ENCODE measurements around the gene BTBD9. TPM values are rescaled to one million over a fixed set of nuclear protein-coding genes. Genes with fewer than 3 reads are reported as not detected.

BTBD9 gene
- total RNA-seq, 1 experiment from 2014 or later = 8.9 TPM

DNA sequence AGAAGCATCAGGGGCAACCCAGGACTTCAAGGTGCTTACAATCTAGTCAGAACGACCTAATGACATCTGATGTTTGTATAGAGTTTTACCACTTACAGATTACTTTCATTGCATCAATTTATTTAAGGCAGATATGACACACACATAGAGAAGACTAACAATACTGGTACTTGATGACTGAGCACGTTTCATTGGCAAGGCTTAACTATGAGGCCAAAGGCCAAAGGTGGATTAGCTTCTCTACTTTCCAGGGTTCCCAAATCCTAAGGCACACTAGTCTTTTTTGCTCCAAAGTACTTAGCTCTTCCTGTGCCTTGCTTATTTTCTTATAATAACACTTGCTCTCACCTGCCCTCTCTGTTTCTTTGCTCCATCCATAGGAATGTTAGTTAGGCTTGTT, 414.0 kb downstream of the BTBD9 start:
- no peaks in the 10 kb centered on the region for H3K9me3 Mint-ChIP-seq

More for the DNA sequence above, 414.0 kb downstream of the BTBD9 start:
- Histone ChIP-seq H2BK5ac (ENCODE audit: insufficient read length, low read length) (no peak overlapping the region), H2BK12ac (ENCODE audit: insufficient read length, low read depth, low read length) (no peak overlapping the region), H3K27me3 (ENCODE audit: insufficient read depth, low read length) (no peaks in the 10 kb centered on the region), H3K9ac (ENCODE audit: extremely low read depth, insufficient read length, low read length) (no peak overlapping the region), H3K79me2 (ENCODE audit: insufficient read depth, low read length) (no peaks in the 10 kb centered on the region), H4K5ac (ENCODE audit: insufficient read length, low read depth, low read length) (no peak overlapping the region), H3K23me2 (ENCODE audit: insufficient read length, low read depth, low read length, poor library complexity, severe bottlenecking) (no peaks in the 10 kb centered on the region), H3K56ac (ENCODE audit: insufficient read length, low read depth, low read length) (no peak overlapping the region), H3K18ac (ENCODE audit: insufficient read length, low read depth, low read length) (no peak overlapping the region), H2BK20ac (ENCODE audit: low read depth, low read length, poor library complexity, severe bottlenecking) (no peak overlapping the region), H3K4me2 (ENCODE audit: insufficient read depth, insufficient read length, low read length) (no peak overlapping the region), H2BK15ac (ENCODE audit: low read depth, low read length) (no peak overlapping the region), H3K79me1 (ENCODE audit: insufficient read depth, low read depth, low read length, poor library complexity, severe bottlenecking) (no peaks in the 10 kb centered on the region), H2BK120ac (ENCODE audit: low read depth, low read length, poor library complexity, severe bottlenecking) (no peak overlapping the region), H4K20me1 (ENCODE audit: control insufficient read depth, insufficient read depth, insufficient read length) (no peaks in the 10 kb centered on the region), H4K8ac (replicated peaks; ENCODE audit: insufficient read length, low read depth, low read length) (no peak overlapping the region), H2AFZ (ENCODE audit: low read length) (no peak overlapping the region), H3K27ac (ENCODE audit: insufficient read length, low read depth, low read length) (no peak overlapping the region), H3K14ac (ENCODE audit: insufficient read depth, low read length) (no peak overlapping the region), H3T11ph (ENCODE audit: low read length) (no peak overlapping the region), H2AK5ac (ENCODE audit: insufficient read length, low read length) (no peak overlapping the region), H3K4me1 (ENCODE audit: insufficient read depth, low read length) (no peaks in the 10 kb centered on the region), H3K4ac (ENCODE audit: low read depth, low read length) (no peak overlapping the region), H3K9me3 (ENCODE audit: control insufficient read depth, low read depth, low read length) (no peaks in the 10 kb centered on the region), H4K91ac (ENCODE audit: insufficient read length, low read depth, low read length) (no peak overlapping the region), H3K23ac (ENCODE audit: insufficient read length, low read depth, low read length) (no peak overlapping the region)
- Mint-ChIP-seq H3K4me1 (peaks cover 3 to 12% of the 10 kb centered on the region in 2 experiments), H3K27me3 (ENCODE audit: low read depth) (no peaks in the 10 kb centered on the region), H3K4me3 (no peak overlapping the region), H3K36me3 (ENCODE audit: insufficient read depth in 1 of 3, low read depth in 3 of 3) (no peaks in the 10 kb centered on the region), H3K27ac (no peak overlapping the region)
- TF ChIP-seq, protein P1, sequence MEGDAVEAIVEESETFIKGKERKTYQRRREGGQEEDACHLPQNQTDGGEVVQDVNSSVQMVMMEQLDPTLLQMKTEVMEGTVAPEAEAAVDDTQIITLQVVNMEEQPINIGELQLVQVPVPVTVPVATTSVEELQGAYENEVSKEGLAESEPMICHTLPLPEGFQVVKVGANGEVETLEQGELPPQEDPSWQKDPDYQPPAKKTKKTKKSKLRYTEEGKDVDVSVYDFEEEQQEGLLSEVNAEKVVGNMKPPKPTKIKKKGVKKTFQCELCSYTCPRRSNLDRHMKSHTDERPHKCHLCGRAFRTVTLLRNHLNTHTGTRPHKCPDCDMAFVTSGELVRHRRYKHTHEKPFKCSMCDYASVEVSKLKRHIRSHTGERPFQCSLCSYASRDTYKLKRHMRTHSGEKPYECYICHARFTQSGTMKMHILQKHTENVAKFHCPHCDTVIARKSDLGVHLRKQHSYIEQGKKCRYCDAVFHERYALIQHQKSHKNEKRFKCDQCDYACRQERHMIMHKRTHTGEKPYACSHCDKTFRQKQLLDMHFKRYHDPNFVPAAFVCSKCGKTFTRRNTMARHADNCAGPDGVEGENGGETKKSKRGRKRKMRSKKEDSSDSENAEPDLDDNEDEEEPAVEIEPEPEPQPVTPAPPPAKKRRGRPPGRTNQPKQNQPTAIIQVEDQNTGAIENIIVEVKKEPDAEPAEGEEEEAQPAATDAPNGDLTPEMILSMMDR (conservative IDR thresholded peaks at IDR 0.05) = no peak
- DNase-seq = no peak
- WGBS (ENCODE audit: extremely low coverage, insufficient read length, low lambda C conversion rate) = no CpG with 5 or more reads among the region's 2 CpGs

Data from H9 (cell line).